ENCODE measurements around the gene CHST3. TPM values are rescaled to one million over a fixed set of nuclear protein-coding genes. Genes with fewer than 3 reads are reported as not detected.

Gene CHST3
- total RNA-seq, 2 experiments from 2014 or later: not detected

- ChIA-PET POLR2A (interaction anchor here (0.7 kb wide), 2 partner anchors 12 to 167 kb away, joined by 3 to 4 read pairs; partner anchors contain the start of gene ASCC1), CTCF (interaction anchor here (0.9 to 4.6 kb wide), 39 partner anchors 10 to 780 kb away, joined by 3 to 97 read pairs (median 8); partner anchors contain the start of genes ANAPC16, ASCC1 and DDIT4)
- DNase-seq (no peak), ATAC-seq (no peak)
- H3K9me3 Mint-ChIP-seq (ENCODE audit: insufficient read depth): peaks cover 3% of the 10 kb centered on the region
- no peaks in the 10 kb centered on the region for H3K36me3 Mint-ChIP-seq (ENCODE audit: low read depth)
- no peaks in the 10 kb centered on the region for H3K27me3 Mint-ChIP-seq (ENCODE audit: low read depth)
- H3K27ac Mint-ChIP-seq: no peak overlapping the region
- H3K4me3 Mint-ChIP-seq: no peak overlapping the region
- H3K4me1 Mint-ChIP-seq (ENCODE audit: low read depth): peaks cover 14% of the 10 kb centered on the region
These were observed 85.3 kb downstream of the CHST3 start for GRCh38 chr10:72049472-72049871.

GRCh38 chr10:72049969-72050781, 86.0 kb downstream of the CHST3 start:
- Mint-ChIP-seq H3K36me3 (ENCODE audit: low read depth) (no peaks in the 10 kb centered on the region), H3K27ac (no peak overlapping the region), H3K4me1 (ENCODE audit: low read depth) (peaks cover 16% of the 10 kb centered on the region), H3K9me3 (ENCODE audit: insufficient read depth) (peaks cover 3% of the 10 kb centered on the region), H3K27me3 (ENCODE audit: low read depth) (no peaks in the 10 kb centered on the region), H3K4me3 (no peak overlapping the region)
- ChIA-PET POLR2A (interaction anchor here (0.6 to 1.0 kb wide), 4 partner anchors 9 to 166 kb away, joined by 3 to 5 read pairs (median 4); partner anchors contain the start of gene ASCC1), CTCF (interaction anchor here (0.9 to 4.6 kb wide), 12 partner anchors 9 to 287 kb away, joined by 3 to 97 read pairs (median 22); no protein-coding TSS in a partner anchor)
- DNase-seq (no peak), ATAC-seq (no peak)

- Mint-ChIP-seq H3K27ac (no peak overlapping the region), H3K9me3 (ENCODE audit: insufficient read depth) (peaks cover 3% of the 10 kb centered on the region), H3K4me3 (no peak overlapping the region), H3K36me3 (ENCODE audit: low read depth) (no peaks in the 10 kb centered on the region), H3K4me1 (ENCODE audit: low read depth) (peaks cover 11% of the 10 kb centered on the region), H3K27me3 (ENCODE audit: low read depth) (no peaks in the 10 kb centered on the region)
- ATAC-seq (no peak), DNase-seq (no peak)
- ChIA-PET POLR2A (interaction anchor here (1.0 kb wide), 1 partner anchor 9 kb away, joined by 3 read pairs; no protein-coding TSS in a partner anchor), CTCF (interaction anchor here (0.7 to 4.6 kb wide), 5 partner anchors 13 to 291 kb away, joined by 3 to 97 read pairs (median 24); no protein-coding TSS in a partner anchor)
These were observed 86.7 kb downstream of the CHST3 start for GRCh38 chr10:72050873-72051272.

GRCh38 chr10:72053690-72054089, 89.5 kb downstream of the CHST3 start:
- no peak overlapping the region for H3K4me3 Mint-ChIP-seq
- ChIA-PET POLR2A (interaction anchor here (0.7 kb wide), 1 partner anchor 18 kb away, joined by 3 read pairs; no protein-coding TSS in a partner anchor), CTCF (interaction anchor here (1.2 to 2.2 kb wide), 3 partner anchors 98 to 284 kb away, joined by 3 to 7 read pairs (median 6); no protein-coding TSS in a partner anchor)
- DNase-seq: no peak
- ATAC-seq: no peak
- no peaks in the 10 kb centered on the region for H3K27me3 Mint-ChIP-seq (ENCODE audit: low read depth)
- H3K4me1 Mint-ChIP-seq (ENCODE audit: low read depth): peaks cover 5% of the 10 kb centered on the region
- no peak overlapping the region for H3K27ac Mint-ChIP-seq
- H3K36me3 Mint-ChIP-seq (ENCODE audit: low read depth): no peaks in the 10 kb centered on the region
- peaks cover 2% of the 10 kb centered on the region for H3K9me3 Mint-ChIP-seq (ENCODE audit: insufficient read depth)

GRCh38 chr10:72056113-72056512, 91.9 kb downstream of the CHST3 start:
- H3K4me3 Mint-ChIP-seq: no peak overlapping the region
- H3K9me3 Mint-ChIP-seq (ENCODE audit: insufficient read depth): no peaks in the 10 kb centered on the region
- DNase-seq: no peak
- ChIA-PET POLR2A (no interaction called here), CTCF (no interaction called here)
- ATAC-seq: no peak
- H3K36me3 Mint-ChIP-seq (ENCODE audit: low read depth): peaks cover 12% of the 10 kb centered on the region
- H3K4me1 Mint-ChIP-seq (ENCODE audit: low read depth): peaks cover 4% of the 10 kb centered on the region
- no peaks in the 10 kb centered on the region for H3K27me3 Mint-ChIP-seq (ENCODE audit: low read depth)
- H3K27ac Mint-ChIP-seq: no peak overlapping the region

GRCh38 chr10:72056932-72057751, 92.9 kb downstream of the CHST3 start:
- peaks cover 22% of the 10 kb centered on the region for H3K36me3 Mint-ChIP-seq (ENCODE audit: low read depth)
- H3K9me3 Mint-ChIP-seq (ENCODE audit: insufficient read depth): no peaks in the 10 kb centered on the region
- no peak overlapping the region for H3K4me3 Mint-ChIP-seq
- ChIA-PET CTCF (interaction anchor here (5.4 kb wide), 1 partner anchor 8 kb away, joined by 50 read pairs; no protein-coding TSS in a partner anchor), POLR2A (interaction anchor here (0.9 to 1.1 kb wide), 2 partner anchors 11 to 14 kb away, joined by 3 to 5 read pairs; no protein-coding TSS in a partner anchor)
- peaks cover 4% of the 10 kb centered on the region for H3K4me1 Mint-ChIP-seq (ENCODE audit: low read depth)
- peak overlapping the region; percentile 6 for H3K27ac Mint-ChIP-seq
- no peak for DNase-seq
- no peak for ATAC-seq
- H3K27me3 Mint-ChIP-seq (ENCODE audit: low read depth): no peaks in the 10 kb centered on the region

- POLR2A ChIA-PET: interaction anchor here (0.9 to 1.1 kb wide), 2 partner anchors 10 to 296 kb away, joined by 3 read pairs; partner anchors contain the start of gene DNAJB12
- H3K36me3 Mint-ChIP-seq (ENCODE audit: low read depth): peaks cover 34% of the 10 kb centered on the region
- H3K4me3 Mint-ChIP-seq: no peak overlapping the region
- H3K4me1 Mint-ChIP-seq (ENCODE audit: low read depth): peaks cover 4% of the 10 kb centered on the region
- H3K9me3 Mint-ChIP-seq (ENCODE audit: insufficient read depth): no peaks in the 10 kb centered on the region
- CTCF ChIA-PET: interaction anchor here (2.0 to 5.4 kb wide), 2 partner anchors 10 to 283 kb away, joined by 4 to 50 read pairs; no protein-coding TSS in a partner anchor
- DNase-seq (no peak), ATAC-seq (no peak)
- no peak overlapping the region for H3K27ac Mint-ChIP-seq
- no peaks in the 10 kb centered on the region for H3K27me3 Mint-ChIP-seq (ENCODE audit: low read depth)
These were observed 94.2 kb downstream of the CHST3 start for GRCh38 chr10:72058347-72058898.

- Mint-ChIP-seq H3K4me3 (no peak overlapping the region), H3K9me3 (ENCODE audit: insufficient read depth) (no peaks in the 10 kb centered on the region), H3K36me3 (ENCODE audit: low read depth) (peaks cover 39% of the 10 kb centered on the region), H3K4me1 (ENCODE audit: low read depth) (peaks cover 4% of the 10 kb centered on the region), H3K27me3 (ENCODE audit: low read depth) (no peaks in the 10 kb centered on the region), H3K27ac (peak overlapping the region; percentile 23)
- CTCF ChIA-PET: interaction anchor here (1.3 to 5.4 kb wide), 3 partner anchors 10 to 282 kb away, joined by 4 to 50 read pairs (median 4); no protein-coding TSS in a partner anchor
- no peak for ATAC-seq
- POLR2A ChIA-PET: interaction anchor here (0.8 to 1.3 kb wide), 5 partner anchors 9 to 295 kb away, joined by 3 to 4 read pairs (median 3); partner anchors contain the start of gene DNAJB12
- DNase-seq: no peak
These were observed 95.0 kb downstream of the CHST3 start for GRCh38 chr10:72058989-72059842.

GRCh38 chr10:72059843-72060822, 95.9 kb downstream of the CHST3 start:
- ATAC-seq (no peak), DNase-seq (no peak)
- CTCF ChIA-PET: interaction anchor here (1.3 to 5.4 kb wide), 3 partner anchors 11 to 281 kb away, joined by 4 to 50 read pairs (median 4); no protein-coding TSS in a partner anchor
- H3K4me1 Mint-ChIP-seq (ENCODE audit: low read depth): no peaks in the 10 kb centered on the region
- H3K9me3 Mint-ChIP-seq (ENCODE audit: insufficient read depth): no peaks in the 10 kb centered on the region
- H3K27ac Mint-ChIP-seq: peak overlapping the region; percentile 27
- H3K36me3 Mint-ChIP-seq (ENCODE audit: low read depth): peaks cover 43% of the 10 kb centered on the region
- POLR2A ChIA-PET: interaction anchor here (0.8 to 1.3 kb wide), 4 partner anchors 8 to 19 kb away, joined by 3 to 4 read pairs (median 3); no protein-coding TSS in a partner anchor
- no peak overlapping the region for H3K4me3 Mint-ChIP-seq
- H3K27me3 Mint-ChIP-seq (ENCODE audit: low read depth): no peaks in the 10 kb centered on the region

Measured in activated CD8-positive, alpha-beta T cell treated with anti-CD3 and anti-CD28 coated beads, Interleukin-2, amount 10 ng/mL, durations not matched to agents 7 days and 5 days (primary cell).